Testis (tissue), 3 donors: ENCODE results near the gene ADARB1. TPM values are rescaled to one million over a fixed set of nuclear protein-coding genes. Genes with fewer than 3 reads are reported as not detected.

Source experiments
- DNase-seq: peaks from one replicate; pipeline ENCODE4 v3.0.0-alpha.2; 2019
- H3K27ac ChIP-seq, 2 donors: fragments of 200-600 bp; sonication (generic); one replicate each; pipeline ENCODE4 v1.5.1; 2019
- H3K27me3 ChIP-seq: fragments of 200-600 bp; sonication (generic); one replicate; pipeline ENCODE4 v1.5.1; 2019
- H3K36me3 ChIP-seq: fragments of 200-600 bp; sonication (generic); one replicate; pipeline ENCODE4 v1.5.1; 2017; ENCODE audit warnings: low read depth; ENCODE audit errors: missing control alignments
- H3K4me1 ChIP-seq: fragments of 200-600 bp; sonication (generic); one replicate; pipeline ENCODE4 v1.5.1; 2019
- H3K4me3 ChIP-seq, 2 donors: fragments of 200-600 bp; sonication (generic); one replicate each; pipeline ENCODE4 v1.5.1; 2017 to 2019
- H3K9me3 ChIP-seq: fragments of 200-600 bp; sonication (generic); one replicate; pipeline ENCODE4 v1.5.1; 2017
- CTCF ChIP-seq, 3 experiments: fragments of 450-650 bp in 2 of 3; fragments of 200-600 bp in 1 of 3; sonication (generic) in 1 of 3; IDR thresholded peaks; one replicate each; pipeline ENCODE4 v1.5.1; 2016 to 2019; ENCODE audit warnings: antibody characterized with exemption in 3 of 3, mild to moderate bottlenecking in 2 of 3, moderate library complexity in 1 of 3
- POLR2A ChIP-seq: fragments of 450-650 bp; IDR thresholded peaks from one replicate; pipeline ENCODE4 v1.6.1; 2017; ENCODE audit warnings: antibody characterized with exemption, mild to moderate bottlenecking, moderate library complexity
- whole genome bisulfite sequencing, 2 donors: methylation state at CpG; one replicate each; pipeline ENCODE4 v1.1.5; 2018; 5-methylcytosine and 5-hydroxymethylcytosine counted together
- intact Hi-C: fragments of 100-400 bp; cut with DNase I; formaldehyde crosslinking; loops from one replicate; pipeline ENCODE4 v1.15.1; 2023; ENCODE audit warnings: low total_unique reads
- polyA plus RNA-seq: library from polyadenylated mRNA; stranded (reverse); fragments of 350-450 nt; fragmentation: Illumina TruSeq; extraction: RNeasy Lipid Tissue Mini Kit (QIAGEN cat#74804); gene quantifications from one replicate; pipeline ENCODE4 v1.2.3, GENCODE V29; 2014; ENCODE audit warnings: low read depth, low replicate concordance; ENCODE audit not compliant: insufficient read depth
- total RNA-seq, 2 donors: library from RNA; depleted of rRNA; stranded (reverse); fragments of >200 nt; gene quantifications; one replicate each; pipeline ENCODE4 v1.2.3, GENCODE V29; 2016

ADARB1 gene
- total and polyA plus RNA-seq, 3 donors from 2014 or later = 17.6 to 23.0 (median 17.6) TPM

GRCh38 chr21:45250272-45250671, 175.9 kb downstream of the ADARB1 start:
- intact Hi-C loops = no loop called here
- WGBS, 2 donors = 97 to 98% methylated on average over 3 of the region's 3 CpGs
- no peak for TF ChIP-seq CTCF (IDR thresholded peaks at IDR 0.05)
- TF ChIP-seq POLR2A = no peak
- Histone ChIP-seq H3K4me3 (no peak overlapping the region), H3K9me3 (no peaks in the 10 kb centered on the region), H3K4me1 (peaks cover 9% of the 10 kb centered on the region), H3K36me3 (no peaks in the 10 kb centered on the region), H3K27me3 (no peaks in the 10 kb centered on the region), H3K27ac (no peak overlapping the region)
- DNase-seq = no peak

- Histone ChIP-seq H3K27me3 (no peaks in the 10 kb centered on the region), H3K27ac (no peak overlapping the region), H3K4me3 (no peak overlapping the region), H3K36me3 (no peaks in the 10 kb centered on the region), H3K9me3 (no peaks in the 10 kb centered on the region), H3K4me1 (peaks cover 9% of the 10 kb centered on the region)
- 91 to 98% methylated on average over 13 to 14 of the region's 14 CpGs for WGBS, 2 donors
- intact Hi-C loops = no loop called here
- no peak for DNase-seq
- no peak for TF ChIP-seq POLR2A
- no peak for TF ChIP-seq CTCF (IDR thresholded peaks at IDR 0.05)
Measured at GRCh38 chr21:45250914-45251634, 176.7 kb downstream of the ADARB1 start.

- TF ChIP-seq CTCF (IDR thresholded peaks at IDR 0.05) (no peak), POLR2A (no peak)
- no peak overlapping the region for H3K27ac ChIP-seq
- H3K27me3 ChIP-seq = no peaks in the 10 kb centered on the region
- no peaks in the 10 kb centered on the region for H3K9me3 ChIP-seq
- H3K4me1 ChIP-seq = peaks cover 9% of the 10 kb centered on the region
- H3K36me3 ChIP-seq = no peaks in the 10 kb centered on the region
- DNase-seq = no peak
- WGBS, 2 donors = 95 to 96% methylated on average over 11 to 28 of the region's 28 CpGs
- intact Hi-C loops = no loop called here
- H3K4me3 ChIP-seq = no peak overlapping the region
Measured at GRCh38 chr21:45251635-45252447, 177.5 kb downstream of the ADARB1 start.

GRCh38 chr21:45252448-45252925, 178.1 kb downstream of the ADARB1 start:
- no peak for DNase-seq
- TF ChIP-seq CTCF (IDR thresholded peaks at IDR 0.05) = no peak
- TF ChIP-seq POLR2A = no peak
- Histone ChIP-seq H3K36me3 (no peaks in the 10 kb centered on the region), H3K27me3 (no peaks in the 10 kb centered on the region), H3K9me3 (no peaks in the 10 kb centered on the region), H3K4me1 (peaks cover 12% of the 10 kb centered on the region), H3K27ac (no peak overlapping the region), H3K4me3 (no peak overlapping the region)
- WGBS, 2 donors = 95 to 96% methylated on average over 7 to 13 of the region's 13 CpGs
- intact Hi-C loops = no loop called here
